ENCODE measurements around the gene IGF2R.

GRCh38 chr6:160036790-160037206 is 67.9 kb downstream of the IGF2R start:
- no peak for TF ChIP-seq POLR2A (IDR thresholded peaks at IDR 0.05)
- TF ChIP-seq CTCF (IDR thresholded peaks at IDR 0.05) = no peak

Measured in esophagus squamous epithelium (tissue), 4 donors.